ENCODE results near the gene ERBB4. TPM values are rescaled to one million over a fixed set of nuclear protein-coding genes. Genes with fewer than 3 reads are reported as not detected.

ERBB4 gene
- total RNA-seq, 4 donors from 2014 or later, result 0.16 to 12.7 (median 0.27) TPM; not detected in 1

DNA sequence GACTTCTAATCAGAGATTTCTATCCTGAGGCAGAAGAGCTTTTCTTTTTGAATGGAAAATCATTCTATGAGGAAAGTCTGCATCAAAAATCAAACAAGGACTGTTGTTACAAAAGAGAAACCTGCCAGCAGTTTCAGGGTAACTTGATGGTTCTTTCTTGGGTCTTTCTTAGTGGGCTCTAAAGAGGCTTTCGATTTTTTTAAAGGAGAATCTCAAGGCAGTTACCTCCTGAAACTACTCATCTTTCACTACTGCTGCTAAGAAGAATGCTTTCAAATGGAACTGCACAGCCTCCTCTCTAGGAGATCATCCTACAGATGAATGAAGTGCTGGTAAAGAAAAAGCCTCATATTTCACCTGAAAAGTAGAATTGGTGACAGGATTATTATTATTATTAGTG is 272.3 kb downstream of the ERBB4 start:
- Histone ChIP-seq H3K4me3 (no peak overlapping the region), H3K27me3 (no peaks in the 10 kb centered on the region), H3K36me3 (no peaks in the 10 kb centered on the region), H3K9me3 (no peaks in the 10 kb centered on the region), H3K4me1 (no peaks in the 10 kb centered on the region), H3K27ac (no peak overlapping the region)
- no peak for DNase-seq
- in situ Hi-C loops (cut with MboI; ENCODE audit: low pct_ligation_motif_present in 1 of 4, low pct_unique_long_range_greater_than_20kb in 1 of 4, low sequenced_read_pairs in 3 of 4) (no loop called here), intact Hi-C loops (cut with DNase I; ENCODE audit: low total_unique reads) (no loop called here)
- WGBS, 2 donors (ENCODE audit: low coverage in 1 of 2), result 57 to 77% methylated on average over 1 of the region's 1 CpG
- TF ChIP-seq, protein P1, sequence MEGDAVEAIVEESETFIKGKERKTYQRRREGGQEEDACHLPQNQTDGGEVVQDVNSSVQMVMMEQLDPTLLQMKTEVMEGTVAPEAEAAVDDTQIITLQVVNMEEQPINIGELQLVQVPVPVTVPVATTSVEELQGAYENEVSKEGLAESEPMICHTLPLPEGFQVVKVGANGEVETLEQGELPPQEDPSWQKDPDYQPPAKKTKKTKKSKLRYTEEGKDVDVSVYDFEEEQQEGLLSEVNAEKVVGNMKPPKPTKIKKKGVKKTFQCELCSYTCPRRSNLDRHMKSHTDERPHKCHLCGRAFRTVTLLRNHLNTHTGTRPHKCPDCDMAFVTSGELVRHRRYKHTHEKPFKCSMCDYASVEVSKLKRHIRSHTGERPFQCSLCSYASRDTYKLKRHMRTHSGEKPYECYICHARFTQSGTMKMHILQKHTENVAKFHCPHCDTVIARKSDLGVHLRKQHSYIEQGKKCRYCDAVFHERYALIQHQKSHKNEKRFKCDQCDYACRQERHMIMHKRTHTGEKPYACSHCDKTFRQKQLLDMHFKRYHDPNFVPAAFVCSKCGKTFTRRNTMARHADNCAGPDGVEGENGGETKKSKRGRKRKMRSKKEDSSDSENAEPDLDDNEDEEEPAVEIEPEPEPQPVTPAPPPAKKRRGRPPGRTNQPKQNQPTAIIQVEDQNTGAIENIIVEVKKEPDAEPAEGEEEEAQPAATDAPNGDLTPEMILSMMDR (IDR thresholded peaks at IDR 0.05), result no peak
- no peak for TF ChIP-seq POLR2A (IDR thresholded peaks at IDR 0.05)
- no peak for TF ChIP-seq EP300 (IDR thresholded peaks at IDR 0.05; ENCODE audit: low read depth)
- TF ChIP-seq POLR2AphosphoS5 (IDR thresholded peaks at IDR 0.05), result no peak

DNA sequence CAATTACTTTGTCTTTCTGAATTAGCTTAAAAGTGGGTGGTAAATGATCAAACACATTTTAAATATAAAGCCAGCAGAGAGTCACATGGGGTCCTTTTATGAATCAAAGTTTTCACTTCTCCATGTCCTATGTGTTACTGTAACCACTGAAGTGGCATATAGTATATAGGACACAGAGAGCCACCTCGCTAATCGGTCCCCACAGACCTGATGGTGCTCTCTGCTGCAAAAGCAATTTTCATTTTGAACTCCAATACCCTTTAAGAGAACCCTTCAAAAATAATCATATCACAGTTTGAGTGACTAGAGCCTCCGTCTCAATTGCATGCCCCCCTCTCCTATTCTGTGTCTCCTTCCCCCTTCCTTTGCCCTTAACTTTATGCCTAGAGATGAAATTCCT is 272.8 kb downstream of the ERBB4 start:
- Histone ChIP-seq H3K36me3 (no peaks in the 10 kb centered on the region), H3K9me3 (no peaks in the 10 kb centered on the region), H3K27ac (no peak overlapping the region), H3K4me3 (no peak overlapping the region), H3K4me1 (no peaks in the 10 kb centered on the region), H3K27me3 (no peaks in the 10 kb centered on the region)
- WGBS, 2 donors (ENCODE audit: low coverage in 1 of 2), result 52 to 83% methylated on average over 3 of the region's 3 CpGs
- no peak for TF ChIP-seq EP300 (IDR thresholded peaks at IDR 0.05; ENCODE audit: low read depth)
- no peak for TF ChIP-seq POLR2A (IDR thresholded peaks at IDR 0.05)
- no peak for TF ChIP-seq POLR2AphosphoS5 (IDR thresholded peaks at IDR 0.05)
- TF ChIP-seq, protein P1 (IDR thresholded peaks at IDR 0.05), result no peak
- DNase-seq, result no peak
- intact Hi-C loops (cut with DNase I; ENCODE audit: low total_unique reads) (no loop called here), in situ Hi-C loops (cut with MboI; ENCODE audit: low pct_ligation_motif_present in 1 of 4, low pct_unique_long_range_greater_than_20kb in 1 of 4, low sequenced_read_pairs in 3 of 4) (no loop called here)

DNA sequence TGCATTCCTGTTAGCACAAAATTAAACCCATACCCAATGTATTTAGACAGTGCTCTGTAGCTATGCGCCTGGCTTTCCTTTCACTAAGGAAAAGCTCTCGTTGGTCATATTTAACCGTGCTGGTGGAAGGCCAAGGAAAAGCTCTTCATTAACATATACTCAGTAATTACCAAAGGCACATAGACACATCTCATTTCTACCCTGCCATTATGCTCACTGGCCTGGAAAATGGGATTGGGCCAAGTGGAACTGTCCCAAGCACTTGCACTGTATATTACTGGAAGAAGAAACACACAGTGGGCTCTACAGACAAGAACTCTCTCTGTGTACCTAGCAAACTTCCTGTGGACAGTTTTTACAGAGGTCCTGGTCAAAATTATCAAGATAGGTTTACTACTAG is 274.4 kb downstream of the ERBB4 start:
- Histone ChIP-seq H3K4me1 (no peaks in the 10 kb centered on the region), H3K27me3 (no peaks in the 10 kb centered on the region), H3K9me3 (no peaks in the 10 kb centered on the region), H3K4me3 (no peak overlapping the region), H3K36me3 (no peaks in the 10 kb centered on the region), H3K27ac (no peak overlapping the region)
- in situ Hi-C loops (cut with MboI; ENCODE audit: low pct_ligation_motif_present in 1 of 4, low pct_unique_long_range_greater_than_20kb in 1 of 4, low sequenced_read_pairs in 3 of 4), result no loop called here
- 77 to 89% methylated on average over 2 to 3 of the region's 3 CpGs for WGBS, 2 donors (ENCODE audit: low coverage in 1 of 2)
- DNase-seq, result no peak
- intact Hi-C loops (cut with DNase I; ENCODE audit: low total_unique reads), result no loop called here
- TF ChIP-seq POLR2A (IDR thresholded peaks at IDR 0.05) (no peak), POLR2AphosphoS5 (IDR thresholded peaks at IDR 0.05) (no peak), EP300 (IDR thresholded peaks at IDR 0.05; ENCODE audit: low read depth) (no peak)
- TF ChIP-seq, protein P1 (IDR thresholded peaks at IDR 0.05), result no peak

DNA sequence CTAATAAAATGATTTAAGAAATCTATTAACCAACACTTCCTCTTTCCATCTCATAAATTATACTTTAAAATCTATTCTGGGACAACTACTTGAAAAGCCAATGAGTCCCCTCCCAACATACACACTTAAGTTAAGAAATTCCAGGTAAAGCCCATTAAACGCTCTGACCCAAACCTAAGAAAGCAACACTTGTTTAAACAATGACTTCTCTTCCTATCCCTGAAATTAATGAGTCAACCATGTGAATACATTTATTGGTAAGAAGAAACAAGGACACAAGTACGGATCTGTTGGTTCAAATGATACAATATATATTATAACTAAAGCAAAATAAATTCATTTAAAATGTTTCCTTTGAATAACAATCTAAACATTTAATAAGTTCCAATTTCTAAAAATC is 279.4 kb downstream of the ERBB4 start:
- intact Hi-C loops (cut with DNase I; ENCODE audit: low total_unique reads), result no loop called here
- no peak overlapping the region for H3K4me3 ChIP-seq
- WGBS, 2 donors (ENCODE audit: low coverage in 1 of 2), result 57 to 71% methylated on average over 2 of the region's 2 CpGs

More for the DNA sequence above, 279.4 kb downstream of the ERBB4 start:
- no peak for DNase-seq
- H3K4me1 ChIP-seq, result no peaks in the 10 kb centered on the region
- TF ChIP-seq EP300 (IDR thresholded peaks at IDR 0.05; ENCODE audit: low read depth), result no peak
- TF ChIP-seq POLR2A (IDR thresholded peaks at IDR 0.05), result no peak
- TF ChIP-seq POLR2AphosphoS5 (IDR thresholded peaks at IDR 0.05), result no peak
- TF ChIP-seq, protein P1 (IDR thresholded peaks at IDR 0.05), result no peak
- H3K36me3 ChIP-seq, result no peaks in the 10 kb centered on the region
- in situ Hi-C loops (cut with MboI; ENCODE audit: low pct_ligation_motif_present in 1 of 4, low pct_unique_long_range_greater_than_20kb in 1 of 4, low sequenced_read_pairs in 3 of 4), result no loop called here
- H3K27me3 ChIP-seq, result no peaks in the 10 kb centered on the region
- H3K9me3 ChIP-seq, result no peaks in the 10 kb centered on the region
- no peak overlapping the region for H3K27ac ChIP-seq

Data from transverse colon (tissue), 4 donors.